ENCODE data around the gene ARL8A.
A peak's percentile ranks its signal among the peaks of the same experiment; 100 is the strongest.
"Not testable (repeated sequence)": the region's sequence is repeated elsewhere in the genome, so short reads cannot be mapped to it uniquely, and the experiment has no call there.

Gene ARL8A

GRCh38 chr1:202172015-202172355 is 27.4 kb upstream of the ARL8A start:
- DNase-seq, result no peak

DNA sequence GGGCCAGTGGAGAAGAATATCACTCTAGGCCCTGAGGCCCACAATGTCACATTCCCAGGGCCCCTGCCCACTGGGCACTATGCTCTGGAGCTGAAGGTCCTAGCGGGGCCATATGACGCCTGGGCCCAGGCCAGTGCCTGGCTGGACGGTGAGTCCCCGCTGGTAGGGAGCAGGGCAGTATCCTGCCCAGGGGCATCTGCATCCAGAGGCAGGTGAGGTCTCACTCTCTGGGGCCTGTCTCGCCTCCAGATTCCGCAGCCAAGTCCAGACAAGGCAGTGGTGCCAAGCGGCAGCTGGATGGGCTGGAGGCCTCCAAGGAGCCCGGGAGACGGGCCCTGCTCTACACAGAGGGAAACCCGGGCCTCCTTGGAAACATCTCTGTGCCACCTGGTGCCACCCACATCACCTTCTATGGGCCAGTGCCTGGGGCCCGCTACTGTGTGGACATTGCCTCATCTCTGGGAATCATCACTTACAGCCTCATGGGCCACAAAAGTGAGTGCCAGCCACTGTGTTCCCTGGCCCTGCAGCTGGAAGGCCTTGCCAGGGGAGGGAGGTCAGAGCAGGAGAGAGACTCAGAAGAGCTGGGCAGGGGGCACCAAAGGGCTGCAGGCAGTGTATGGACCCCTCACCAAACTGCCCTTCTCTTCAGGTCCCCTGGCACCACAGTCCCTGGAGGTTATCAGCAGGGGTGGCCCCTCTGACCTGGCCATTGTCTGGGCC is 26.9 kb upstream of the ARL8A start:
- DNase-seq, result no peak

DNA sequence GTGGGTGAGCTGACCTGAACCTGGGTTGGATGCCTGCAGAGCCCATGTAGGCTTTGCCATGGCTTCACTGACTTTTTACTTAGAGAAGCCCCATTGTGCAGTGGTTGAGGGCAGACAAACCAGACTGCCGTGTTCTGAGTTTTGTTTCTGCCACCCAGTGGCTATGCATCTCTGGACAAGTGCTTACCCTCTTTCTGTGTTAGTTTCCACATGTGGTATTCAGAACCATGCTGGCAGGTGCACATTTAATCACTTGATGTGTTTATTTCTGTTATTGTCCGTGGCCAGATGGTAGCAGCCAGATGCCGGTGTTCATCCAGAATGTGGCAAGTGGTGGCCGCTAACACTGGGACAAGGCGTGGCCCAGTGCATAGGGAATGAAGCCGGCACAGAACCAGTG is 26.2 kb upstream of the ARL8A start:
- DNase-seq, result no peak

GRCh38 chr1:202168861-202169260 is 24.3 kb upstream of the ARL8A start:
- no peak for DNase-seq

- no peak for DNase-seq
Measured at GRCh38 chr1:202167708-202168415, 23.3 kb upstream of the ARL8A start.

GRCh38 chr1:202167054-202167453 is 22.5 kb upstream of the ARL8A start:
- DNase-seq, result not testable (repeated sequence)

- no peak for DNase-seq
Measured at GRCh38 chr1:202165942-202166843, 21.7 kb upstream of the ARL8A start.

- DNase-seq, result no peak
Measured at GRCh38 chr1:202165267-202165941, 20.9 kb upstream of the ARL8A start.

DNA sequence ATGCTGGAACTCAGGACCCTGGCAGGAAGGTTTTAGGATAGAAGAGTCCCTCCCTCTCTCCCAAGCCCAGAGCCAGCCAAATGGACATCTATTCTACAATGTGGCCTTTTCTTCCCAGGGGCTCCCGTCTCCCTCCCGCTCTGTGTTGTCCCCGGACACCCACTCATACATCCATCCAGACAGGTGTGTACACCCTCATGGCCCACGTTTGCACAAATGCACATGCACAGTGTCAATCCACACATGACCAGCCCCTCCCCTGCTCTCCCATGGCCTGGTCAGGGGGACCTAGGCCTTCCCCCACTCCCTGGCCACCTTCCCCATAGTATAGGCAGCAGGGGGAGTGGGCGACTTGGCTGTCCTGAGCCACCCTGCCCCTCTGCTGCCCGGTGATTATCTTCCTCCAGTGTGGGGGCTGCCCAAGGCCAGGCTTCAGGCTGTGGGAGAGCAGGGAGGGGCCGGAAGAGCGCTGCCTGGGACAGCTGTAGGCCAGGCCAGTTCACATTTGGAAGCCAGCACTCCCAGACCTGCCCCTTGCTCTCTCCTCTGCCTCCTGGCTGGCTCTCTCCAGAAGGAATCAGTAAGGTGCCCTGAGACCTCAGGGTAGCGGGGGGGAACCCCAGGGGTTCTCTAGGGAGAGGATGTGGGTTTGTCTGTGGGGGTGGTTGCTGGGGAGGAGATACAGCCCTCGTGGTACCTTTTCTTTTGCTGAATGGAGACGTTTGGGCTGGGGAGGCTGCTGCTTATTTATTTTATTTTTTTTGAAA is 19.9 kb upstream of the ARL8A start:
- DNase-seq, result peak; percentile 82

- DNase-seq, result no peak
Measured at GRCh38 chr1:202163281-202164270, 19.0 kb upstream of the ARL8A start.

- peak; percentile 18 to 37 for DNase-seq
Measured at GRCh38 chr1:202162418-202163280, 18.1 kb upstream of the ARL8A start.

- DNase-seq, result peak; percentile 50 to 58
Measured at GRCh38 chr1:202162047-202162417, 17.5 kb upstream of the ARL8A start.

DNA sequence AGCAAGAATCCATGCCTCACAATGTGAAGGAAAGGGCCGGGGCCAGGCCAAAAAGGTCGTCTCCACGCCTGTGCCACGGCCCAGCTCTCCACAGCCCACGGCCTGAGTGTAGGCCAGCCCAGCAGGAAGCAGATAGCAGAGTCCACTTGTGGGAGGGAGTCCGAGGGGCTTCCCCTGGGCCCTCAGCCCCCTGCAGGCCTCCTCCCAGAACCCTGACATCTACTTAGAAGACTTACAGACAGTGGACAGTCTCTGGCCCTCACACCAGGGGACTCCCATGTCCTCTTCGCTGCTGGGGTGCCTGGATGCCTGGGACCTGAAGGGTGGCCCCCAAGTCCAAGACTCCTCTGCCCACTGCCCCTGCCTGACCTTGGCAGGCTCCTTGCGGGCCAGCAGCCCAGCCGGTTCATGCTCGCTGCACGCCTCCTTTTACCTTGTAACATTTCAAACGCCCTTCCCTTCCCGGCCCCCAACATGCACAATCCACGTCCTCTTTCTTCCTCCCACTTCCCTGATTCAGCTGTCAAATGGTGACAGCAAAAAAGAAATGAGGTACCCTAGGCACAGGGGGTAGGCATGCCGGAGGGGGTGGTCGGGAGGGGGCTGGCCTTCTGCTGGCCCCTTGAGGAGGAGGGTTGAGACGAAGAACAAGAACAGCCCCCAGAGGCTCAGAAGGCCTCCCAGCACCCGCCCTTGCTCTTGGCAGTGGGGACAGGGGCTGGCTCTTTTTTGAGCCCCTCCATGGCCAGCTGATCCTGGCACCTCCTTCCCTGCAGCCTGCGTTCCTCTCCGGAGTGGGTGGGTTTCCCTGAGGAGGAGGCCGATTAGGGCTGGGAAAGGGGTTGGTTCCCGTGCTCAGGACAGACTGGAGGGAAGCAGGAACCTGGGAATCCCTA is 16.9 kb upstream of the ARL8A start:
- no peak for DNase-seq

- peak; percentile 80 to 85 for DNase-seq
Measured at GRCh38 chr1:202160377-202160940, 15.9 kb upstream of the ARL8A start, which contains the start of gene PTPN7. PTPN7 (minus strand) TSS chr1:202160602; CDS start chr1:202159402, 1,200 bp downstream.

DNA sequence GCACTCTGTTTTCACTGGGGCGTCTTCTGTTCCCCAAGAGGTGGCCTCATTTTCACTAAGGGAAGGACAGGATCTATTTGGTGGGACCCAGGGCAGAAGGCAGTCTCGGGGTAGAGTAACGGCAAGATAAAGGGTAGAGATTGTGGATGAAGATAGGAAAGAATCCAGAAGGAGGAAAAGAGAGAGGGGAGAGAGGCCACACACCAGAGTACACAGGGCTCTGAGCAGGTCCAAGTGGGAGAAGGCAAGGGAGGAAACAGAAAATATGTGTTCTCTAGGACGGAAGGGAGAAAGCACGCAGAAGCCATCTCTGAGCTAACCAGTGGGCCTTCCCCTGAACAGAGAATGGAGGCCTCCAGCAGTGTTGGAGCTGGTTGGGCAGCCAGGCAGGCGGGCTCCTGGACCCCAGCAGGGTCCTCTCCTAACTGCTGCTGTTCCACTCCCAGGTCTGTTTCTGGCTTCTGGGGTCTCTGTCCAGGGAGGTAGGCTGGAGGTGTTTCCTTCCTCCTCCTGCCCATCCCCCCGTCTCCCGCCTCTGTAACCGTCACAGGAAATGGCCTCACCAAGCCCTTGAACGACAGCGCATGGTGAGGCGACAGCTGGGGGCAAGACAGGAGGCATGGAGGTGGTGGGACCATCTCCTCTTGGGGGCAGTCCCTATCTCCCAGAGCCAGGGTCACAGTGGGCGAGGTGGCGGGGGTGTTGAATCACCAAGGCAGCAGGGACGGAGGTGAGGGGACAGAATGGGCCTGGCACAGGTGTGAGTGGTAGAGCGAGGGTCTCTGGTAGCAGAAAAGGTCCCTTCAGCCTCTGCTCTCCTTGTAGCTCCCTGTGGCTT is 15.2 kb upstream of the ARL8A start:
- DNase-seq, result peak; percentile 66 to 67

- no peak for DNase-seq
Measured at GRCh38 chr1:202158810-202159533, 14.4 kb upstream of the ARL8A start.

DNA sequence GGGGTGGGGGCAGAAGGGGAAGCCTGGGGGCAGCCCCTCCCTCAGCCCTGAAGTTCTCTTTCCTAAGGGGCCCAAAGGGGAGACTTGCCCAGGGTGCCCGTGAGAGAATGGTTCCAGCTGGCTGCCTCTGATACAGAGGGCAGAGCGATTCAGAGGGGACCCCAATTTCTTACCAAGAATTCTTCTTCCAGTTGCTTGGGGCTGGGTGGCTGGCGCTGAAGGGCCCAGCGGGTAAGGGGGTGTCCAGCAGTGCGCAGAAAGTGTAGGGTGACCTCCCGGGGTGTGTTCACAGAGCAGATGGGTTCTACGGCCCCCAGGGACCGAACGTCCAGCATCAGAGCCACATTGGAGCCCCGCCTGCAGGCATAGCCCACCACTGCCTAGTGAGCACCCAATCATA is 13.4 kb upstream of the ARL8A start:
- DNase-seq, result no peak
